ENCODE results near the gene DIPK1B. TPM values are rescaled to one million over a fixed set of nuclear protein-coding genes. Genes with fewer than 3 reads are reported as not detected.

DIPK1B gene
- total RNA-seq, 1 donor from 2014 or later = 2.2 TPM

DNA sequence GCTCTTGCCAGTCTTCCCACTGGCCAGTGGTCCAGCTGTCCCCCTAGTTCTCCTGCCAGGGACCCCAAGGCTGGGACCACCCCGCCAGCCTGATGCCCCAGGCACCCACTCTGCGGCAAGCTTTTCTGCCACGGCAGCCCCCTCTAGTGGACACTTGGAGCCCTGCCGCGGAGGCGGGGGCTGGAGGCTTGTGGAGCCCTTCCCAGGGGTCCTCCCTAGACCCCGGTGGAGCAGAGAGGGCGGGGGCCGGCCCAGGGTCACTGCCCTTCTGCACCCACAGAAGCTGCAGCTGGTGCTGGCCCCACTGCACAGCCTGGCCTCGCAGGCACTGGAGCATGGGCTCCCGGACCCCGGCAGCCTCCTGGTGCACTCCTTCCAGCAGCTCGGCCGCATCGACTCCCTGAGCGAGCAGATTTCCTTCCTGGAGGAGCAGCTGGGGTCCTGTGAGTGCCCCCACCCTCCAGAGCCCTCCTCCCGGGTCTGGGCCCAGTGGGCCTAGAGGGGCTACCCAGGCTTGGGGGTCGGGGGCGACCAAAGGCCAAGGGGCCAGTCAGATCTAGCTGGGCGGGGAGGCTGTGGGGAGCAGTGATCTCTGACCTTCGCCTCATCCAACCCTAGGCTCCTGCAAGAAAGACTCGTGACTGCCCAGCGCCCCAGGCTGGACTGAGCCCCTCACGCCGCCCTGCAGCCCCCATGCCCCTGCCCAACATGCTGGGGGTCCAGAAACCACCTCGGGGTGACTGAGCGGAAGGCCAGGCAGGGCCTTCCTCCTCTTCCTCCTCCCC lies 40.5 kb upstream of the DIPK1B start:
- intact Hi-C loops (cut with micrococcal nuclease) = no loop called here
- H3K9me3 Mint-ChIP-seq = no peaks in the 10 kb centered on the region
- DNase-seq = peak; percentile 51
- H3K27ac Mint-ChIP-seq = no peak overlapping the region
- H3K4me1 Mint-ChIP-seq = no peaks in the 10 kb centered on the region
- POLR2A ChIA-PET = interaction anchor here (0.7 to 1.0 kb wide), 3 partner anchors 29 to 56 kb away, joined by 5 to 8 read pairs (median 5); no protein-coding TSS in a partner anchor
- peaks cover 3% of the 10 kb centered on the region for H3K27me3 Mint-ChIP-seq
- CTCF ChIA-PET = interaction anchor here (0.6 to 2.1 kb wide), 5 partner anchors 10 to 184 kb away, joined by 3 to 7 read pairs (median 3); no protein-coding TSS in a partner anchor
- ATAC-seq (ENCODE audit: low read depth) = peak; percentile 64
- peaks cover 12% of the 10 kb centered on the region for H3K36me3 Mint-ChIP-seq (ENCODE audit: low read depth)
- TF ChIP-seq, protein P1, sequence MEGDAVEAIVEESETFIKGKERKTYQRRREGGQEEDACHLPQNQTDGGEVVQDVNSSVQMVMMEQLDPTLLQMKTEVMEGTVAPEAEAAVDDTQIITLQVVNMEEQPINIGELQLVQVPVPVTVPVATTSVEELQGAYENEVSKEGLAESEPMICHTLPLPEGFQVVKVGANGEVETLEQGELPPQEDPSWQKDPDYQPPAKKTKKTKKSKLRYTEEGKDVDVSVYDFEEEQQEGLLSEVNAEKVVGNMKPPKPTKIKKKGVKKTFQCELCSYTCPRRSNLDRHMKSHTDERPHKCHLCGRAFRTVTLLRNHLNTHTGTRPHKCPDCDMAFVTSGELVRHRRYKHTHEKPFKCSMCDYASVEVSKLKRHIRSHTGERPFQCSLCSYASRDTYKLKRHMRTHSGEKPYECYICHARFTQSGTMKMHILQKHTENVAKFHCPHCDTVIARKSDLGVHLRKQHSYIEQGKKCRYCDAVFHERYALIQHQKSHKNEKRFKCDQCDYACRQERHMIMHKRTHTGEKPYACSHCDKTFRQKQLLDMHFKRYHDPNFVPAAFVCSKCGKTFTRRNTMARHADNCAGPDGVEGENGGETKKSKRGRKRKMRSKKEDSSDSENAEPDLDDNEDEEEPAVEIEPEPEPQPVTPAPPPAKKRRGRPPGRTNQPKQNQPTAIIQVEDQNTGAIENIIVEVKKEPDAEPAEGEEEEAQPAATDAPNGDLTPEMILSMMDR (IDR thresholded peaks at IDR 0.05) = peak; percentile 28
- H3K4me3 Mint-ChIP-seq = no peak overlapping the region

DNA sequence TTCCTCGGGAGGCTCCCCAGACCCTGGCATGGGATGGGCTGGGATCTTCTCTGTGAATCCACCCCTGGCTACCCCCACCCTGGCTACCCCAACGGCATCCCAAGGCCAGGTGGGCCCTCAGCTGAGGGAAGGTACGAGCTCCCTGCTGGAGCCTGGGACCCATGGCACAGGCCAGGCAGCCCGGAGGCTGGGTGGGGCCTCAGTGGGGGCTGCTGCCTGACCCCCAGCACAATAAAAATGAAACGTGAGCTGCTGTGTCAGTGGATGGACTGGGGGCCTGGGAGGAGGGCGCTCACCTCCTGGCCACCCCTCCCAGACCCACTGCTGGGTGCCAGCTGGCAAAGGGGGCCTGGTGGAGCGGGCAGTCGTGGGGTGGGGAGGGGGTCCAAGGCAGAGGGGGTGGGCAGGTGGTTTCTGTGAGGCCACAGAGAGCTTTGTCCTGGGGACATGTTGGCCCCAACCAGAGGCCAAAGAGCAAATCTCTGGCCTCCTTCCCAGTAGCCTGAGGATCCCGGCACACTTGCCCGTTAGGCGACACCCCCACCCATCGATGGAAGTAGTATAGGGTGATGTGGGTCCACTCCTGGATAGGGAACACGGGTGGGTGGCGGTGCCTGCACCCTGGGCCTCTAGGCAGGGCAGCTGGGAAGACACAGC lies 39.8 kb upstream of the DIPK1B start:
- Mint-ChIP-seq H3K27ac (no peak overlapping the region), H3K4me1 (no peaks in the 10 kb centered on the region), H3K9me3 (no peaks in the 10 kb centered on the region), H3K4me3 (no peak overlapping the region), H3K27me3 (peaks cover 3% of the 10 kb centered on the region), H3K36me3 (ENCODE audit: low read depth) (peaks cover 16% of the 10 kb centered on the region)
- TF ChIP-seq, protein P1 (IDR thresholded peaks at IDR 0.05) = no peak
- POLR2A ChIA-PET = interaction anchor here (1.0 kb wide), 1 partner anchor 55 kb away, joined by 5 read pairs; no protein-coding TSS in a partner anchor
- intact Hi-C loops (cut with micrococcal nuclease) = no loop called here
- ATAC-seq (ENCODE audit: low read depth) (no peak), DNase-seq (no peak)
- CTCF ChIA-PET = interaction anchor here (0.6 to 2.1 kb wide), 2 partner anchors 41 to 57 kb away, joined by 4 to 7 read pairs; no protein-coding TSS in a partner anchor

DNA sequence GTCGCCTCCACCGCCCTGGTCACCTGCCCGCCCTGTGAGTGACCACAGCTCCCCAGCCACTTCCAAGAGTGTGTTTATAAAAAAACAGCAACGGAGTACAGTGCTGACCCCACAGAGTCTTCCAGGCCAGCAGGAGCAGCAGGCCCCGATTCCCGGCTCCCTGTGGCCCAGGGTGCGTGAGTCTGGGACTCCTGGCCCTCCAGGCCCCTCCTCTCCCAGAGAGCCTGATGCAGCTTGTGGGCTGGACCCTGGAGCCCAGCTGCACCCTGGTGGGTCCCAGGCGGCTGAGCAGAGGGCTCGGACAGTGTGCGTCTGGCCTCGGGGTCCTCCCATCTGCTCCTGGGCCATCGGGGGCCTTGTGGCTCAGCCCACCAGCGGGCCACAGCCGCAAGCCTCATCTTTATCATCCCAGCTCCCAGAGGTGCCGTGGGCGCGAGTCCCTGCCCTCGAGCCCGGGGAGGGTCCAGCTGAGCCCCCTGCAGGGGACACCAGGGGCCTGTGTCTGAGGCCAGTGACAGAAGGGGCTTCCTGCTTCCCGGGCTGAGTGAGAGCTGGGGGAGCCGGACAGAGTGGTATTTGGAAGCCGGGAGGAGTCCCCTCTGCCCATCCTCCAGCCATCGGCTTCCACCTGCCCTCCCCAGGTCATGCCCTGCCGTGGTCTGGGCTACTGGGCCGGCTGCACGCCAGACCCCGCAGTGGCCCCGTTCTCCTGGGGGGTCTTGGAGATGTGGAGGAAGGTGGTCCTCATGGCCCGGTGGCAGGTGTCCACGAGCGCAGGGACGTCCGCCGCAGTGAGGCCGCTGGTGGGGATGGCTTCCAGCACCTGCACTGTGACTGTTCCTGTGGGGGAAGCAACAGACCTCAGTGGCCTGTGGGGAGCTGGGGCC lies 39.0 kb upstream of the DIPK1B start:
- no peak overlapping the region for H3K4me3 Mint-ChIP-seq
- POLR2A ChIA-PET = interaction anchor here (1.0 kb wide), 1 partner anchor 55 kb away, joined by 5 read pairs; no protein-coding TSS in a partner anchor
- H3K27ac Mint-ChIP-seq = no peak overlapping the region
- DNase-seq = no peak
- peaks cover 3% of the 10 kb centered on the region for H3K27me3 Mint-ChIP-seq
- intact Hi-C loops (cut with micrococcal nuclease) = no loop called here
- H3K4me1 Mint-ChIP-seq = no peaks in the 10 kb centered on the region
- peaks cover 16% of the 10 kb centered on the region for H3K36me3 Mint-ChIP-seq (ENCODE audit: low read depth)
- no peaks in the 10 kb centered on the region for H3K9me3 Mint-ChIP-seq
- no peak for ATAC-seq (ENCODE audit: low read depth)
- CTCF ChIA-PET = interaction anchor here (0.6 to 2.1 kb wide), 2 partner anchors 42 to 56 kb away, joined by 4 to 7 read pairs; no protein-coding TSS in a partner anchor
- TF ChIP-seq, protein P1 (IDR thresholded peaks at IDR 0.05) = no peak

DNA sequence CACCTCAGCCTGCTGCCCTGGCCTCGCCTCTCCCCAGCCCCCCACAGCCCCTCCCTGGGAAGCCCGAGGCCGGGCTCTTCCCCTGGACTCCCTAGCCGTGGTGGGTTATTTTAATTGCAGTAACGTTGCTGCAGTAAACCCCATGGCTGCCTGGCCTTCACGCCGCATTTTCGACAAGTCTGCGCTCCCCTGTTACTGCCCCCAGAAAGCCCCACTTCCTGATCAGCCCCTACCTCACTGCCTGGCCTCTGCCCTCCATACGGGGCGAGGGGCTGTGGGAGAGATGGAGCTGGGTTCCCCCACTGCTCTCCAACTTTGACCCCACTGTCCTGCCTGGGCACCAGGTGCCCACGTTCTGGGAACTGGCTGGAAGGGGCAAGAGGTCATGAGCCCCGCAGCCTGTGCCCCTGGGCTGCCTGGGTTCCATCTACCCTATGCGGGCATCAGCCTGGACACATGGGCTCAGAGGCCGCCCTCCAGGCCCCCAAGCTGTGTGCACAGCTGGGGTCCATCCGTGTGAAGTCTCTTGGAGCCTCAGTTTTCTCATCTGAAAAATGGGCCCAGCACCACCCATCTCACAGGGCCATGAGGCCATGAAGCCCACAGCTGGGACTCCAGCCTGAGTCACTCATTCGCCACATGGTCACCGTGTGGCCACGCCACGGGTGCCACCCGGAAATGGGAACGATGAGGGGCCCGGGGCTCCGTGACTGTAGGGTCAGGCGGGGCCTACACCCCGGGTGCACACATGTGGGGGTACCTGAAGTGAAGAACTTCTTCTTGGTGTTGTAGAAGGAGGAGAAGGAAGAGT lies 38.2 kb upstream of the DIPK1B start:
- ChIA-PET POLR2A (no interaction called here), CTCF (no interaction called here)
- Mint-ChIP-seq H3K36me3 (ENCODE audit: low read depth) (peaks cover 16% of the 10 kb centered on the region), H3K27me3 (no peaks in the 10 kb centered on the region), H3K9me3 (no peaks in the 10 kb centered on the region), H3K27ac (no peak overlapping the region), H3K4me1 (no peaks in the 10 kb centered on the region), H3K4me3 (no peak overlapping the region)
- TF ChIP-seq, protein P1 (IDR thresholded peaks at IDR 0.05) = no peak
- intact Hi-C loops (cut with micrococcal nuclease) = no loop called here
- no peak for ATAC-seq (ENCODE audit: low read depth)
- no peak for DNase-seq
